ENCODE data around the gene SPRYD3. TPM values are rescaled to one million over a fixed set of nuclear protein-coding genes. Genes with fewer than 3 reads are reported as not detected.

The SPRYD3 gene
- total RNA-seq, 1 experiment from 2014 or later, result 47.5 TPM

- no peak for ATAC-seq
- no peak for DNase-seq (ENCODE audit: low read depth, low spot score)
- Histone ChIP-seq H3K36me3 (ENCODE audit: control insufficient read depth in 1 of 2, insufficient read depth in 2 of 2, low read length in 2 of 2) (no peaks in the 10 kb centered on the region), H3K4me2 (ENCODE audit: low read length) (peak overlapping the region; percentile 69), H3K9me2 (ENCODE audit: insufficient read depth) (no peaks in the 10 kb centered on the region), H3K9ac (ENCODE audit: low read length) (peak overlapping the region; percentile 37), H2AFZ (ENCODE audit: low read depth, low read length, poor library complexity, severe bottlenecking) (peak overlapping the region; percentile 41), H3K4me3 (replicated peaks in 1 of 2; ENCODE audit: low read depth in 1 of 2, low read length in 2 of 2) (0 out of 4 replicates have a peak overlapping the region, but pooled peaks of 1 of the 2 experiments have one; percentile 32), H3K4me1 (ENCODE audit: control insufficient read depth in 1 of 2, insufficient read depth in 2 of 2, low read length in 2 of 2) (peaks cover 38 to 59% of the 10 kb centered on the region in 2 experiments), H3K27ac (ENCODE audit: low read depth, low read length) (no peak overlapping the region), H3K27me3 (ENCODE audit: insufficient read depth, low read length) (no peaks in the 10 kb centered on the region), H3K79me2 (ENCODE audit: insufficient read depth, low read length) (no peaks in the 10 kb centered on the region), H3K9me3 (ENCODE audit: control insufficient read depth in 1 of 2, insufficient read depth in 1 of 2, low read depth in 1 of 2, low read length in 2 of 2) (no peaks in the 10 kb centered on the region), H4K20me1 (ENCODE audit: insufficient read depth) (no peaks in the 10 kb centered on the region)
- CTCF ChIA-PET, result no interaction called here
- RAD21 ChIA-PET (ENCODE audit: low non-redundant PET in 1 of 2, low total read pairs in 2 of 2, uncharacterized antibody in 2 of 2, unreplicated experiment in 2 of 2), result interaction anchor here in 1 of 2 experiments (0.6 kb wide), 1 partner anchor 204 kb away, joined by 5 read pairs; no protein-coding TSS in a partner anchor
- POLR2A ChIA-PET, result interaction anchor here (4.1 kb wide), 1 partner anchor 15 kb away, joined by 17 read pairs; the partner anchor contains the start of gene SPRYD3
- TF ChIP-seq CBX3 (IDR thresholded peaks at IDR 0.05; ENCODE audit: low read depth) (no peak), MAX (IDR thresholded peaks at IDR 0.05) (no peak), POLR2A (IDR thresholded peaks at IDR 0.05; ENCODE audit: borderline replicate concordance, extremely low read depth, insufficient read depth, insufficient read length) (no peak), EZH2phosphoT487 (IDR thresholded peaks at IDR 0.05; ENCODE audit: borderline replicate concordance) (no peak), ZNF274 (IDR thresholded peaks at IDR 0.05; ENCODE audit: low read depth, low read length) (no peak), TCF7L2 (IDR thresholded peaks at IDR 0.05; ENCODE audit: borderline replicate concordance, extremely low read depth, insufficient read depth, insufficient read length) (no peak), POLR2AphosphoS5 (IDR thresholded peaks at IDR 0.05; ENCODE audit: low read depth, low read length) (no peak), REST (IDR thresholded peaks at IDR 0.05; ENCODE audit: low read depth) (no peak), ZFX (IDR thresholded peaks at IDR 0.05) (no peak), SIN3A (IDR thresholded peaks at IDR 0.05; ENCODE audit: low read depth) (no peak), CEBPB (IDR thresholded peaks at IDR 0.05; ENCODE audit: low read depth) (no peak), ATF3 (IDR thresholded peaks at IDR 0.05) (no peak), EZH2 (IDR thresholded peaks at IDR 0.05) (no peak), SP1 (IDR thresholded peaks at IDR 0.05; ENCODE audit: low read depth) (no peak), CTCF (IDR thresholded peaks at IDR 0.05 in 2 of 3, conservative IDR thresholded peaks at IDR 0.05 in 1 of 3; ENCODE audit: borderline replicate concordance in 1 of 3, insufficient read depth in 1 of 3, low read depth in 2 of 3, low read length in 2 of 3) (no peak), SRF (IDR thresholded peaks at IDR 0.05; ENCODE audit: low read depth) (no peak), ELF1 (IDR thresholded peaks at IDR 0.05; ENCODE audit: borderline replicate concordance, low read depth) (no peak)
- BruUV-seq (replicated peaks), result no TSS peak
- intact Hi-C loops (cut with micrococcal nuclease), result no loop called here
These were observed 15.2 kb upstream of the SPRYD3 start for GRCh38 chr12:53094394-53094787.
